ENCODE data around the gene TOP2B.

TOP2B gene

GRCh38 chr3:25657293-25657692, 7.4 kb downstream of the TOP2B start:
- TF ChIP-seq, protein P1, sequence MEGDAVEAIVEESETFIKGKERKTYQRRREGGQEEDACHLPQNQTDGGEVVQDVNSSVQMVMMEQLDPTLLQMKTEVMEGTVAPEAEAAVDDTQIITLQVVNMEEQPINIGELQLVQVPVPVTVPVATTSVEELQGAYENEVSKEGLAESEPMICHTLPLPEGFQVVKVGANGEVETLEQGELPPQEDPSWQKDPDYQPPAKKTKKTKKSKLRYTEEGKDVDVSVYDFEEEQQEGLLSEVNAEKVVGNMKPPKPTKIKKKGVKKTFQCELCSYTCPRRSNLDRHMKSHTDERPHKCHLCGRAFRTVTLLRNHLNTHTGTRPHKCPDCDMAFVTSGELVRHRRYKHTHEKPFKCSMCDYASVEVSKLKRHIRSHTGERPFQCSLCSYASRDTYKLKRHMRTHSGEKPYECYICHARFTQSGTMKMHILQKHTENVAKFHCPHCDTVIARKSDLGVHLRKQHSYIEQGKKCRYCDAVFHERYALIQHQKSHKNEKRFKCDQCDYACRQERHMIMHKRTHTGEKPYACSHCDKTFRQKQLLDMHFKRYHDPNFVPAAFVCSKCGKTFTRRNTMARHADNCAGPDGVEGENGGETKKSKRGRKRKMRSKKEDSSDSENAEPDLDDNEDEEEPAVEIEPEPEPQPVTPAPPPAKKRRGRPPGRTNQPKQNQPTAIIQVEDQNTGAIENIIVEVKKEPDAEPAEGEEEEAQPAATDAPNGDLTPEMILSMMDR (IDR thresholded peaks at IDR 0.05; ENCODE audit: low read depth, low read length) = no peak
- no peak for TF ChIP-seq MYC (IDR thresholded peaks at IDR 0.05; ENCODE audit: low read depth, low read length)
- no peak for TF ChIP-seq POLR2A (IDR thresholded peaks at IDR 0.05; ENCODE audit: extremely low read depth, insufficient read length)
- TF ChIP-seq, protein P2, sequence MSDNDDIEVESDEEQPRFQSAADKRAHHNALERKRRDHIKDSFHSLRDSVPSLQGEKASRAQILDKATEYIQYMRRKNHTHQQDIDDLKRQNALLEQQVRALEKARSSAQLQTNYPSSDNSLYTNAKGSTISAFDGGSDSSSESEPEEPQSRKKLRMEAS (IDR thresholded peaks at IDR 0.05; ENCODE audit: low read depth, low read length) = no peak
- no peak for DNase-seq (ENCODE audit: low read depth)
- peak overlapping the region; percentile 6 for H3K4me3 ChIP-seq (ENCODE audit: low read depth, low read length)

- H3K4me3 ChIP-seq (ENCODE audit: low read depth, low read length) = no peak overlapping the region
- no peak for DNase-seq (ENCODE audit: low read depth)
- TF ChIP-seq, protein P2 (IDR thresholded peaks at IDR 0.05; ENCODE audit: low read depth, low read length) = no peak
- no peak for TF ChIP-seq POLR2A (IDR thresholded peaks at IDR 0.05; ENCODE audit: extremely low read depth, insufficient read length)
- TF ChIP-seq, protein P1 (IDR thresholded peaks at IDR 0.05; ENCODE audit: low read depth, low read length) = no peak
- TF ChIP-seq MYC (IDR thresholded peaks at IDR 0.05; ENCODE audit: low read depth, low read length) = no peak
These were observed 9.0 kb downstream of the TOP2B start for GRCh38 chr3:25655659-25656058.

- no peak overlapping the region for H3K4me3 ChIP-seq (ENCODE audit: low read depth, low read length)
- TF ChIP-seq, protein P1 (IDR thresholded peaks at IDR 0.05; ENCODE audit: low read depth, low read length) = no peak
- TF ChIP-seq, protein P2 (IDR thresholded peaks at IDR 0.05; ENCODE audit: low read depth, low read length) = no peak
- no peak for TF ChIP-seq MYC (IDR thresholded peaks at IDR 0.05; ENCODE audit: low read depth, low read length)
- no peak for TF ChIP-seq POLR2A (IDR thresholded peaks at IDR 0.05; ENCODE audit: extremely low read depth, insufficient read length)
- DNase-seq (ENCODE audit: low read depth) = no peak
These were observed 10.1 kb downstream of the TOP2B start for GRCh38 chr3:25654576-25654975.

- H3K4me3 ChIP-seq (ENCODE audit: low read depth, low read length) = no peak overlapping the region
- TF ChIP-seq, protein P1 (IDR thresholded peaks at IDR 0.05; ENCODE audit: low read depth, low read length) = no peak
- TF ChIP-seq POLR2A (IDR thresholded peaks at IDR 0.05; ENCODE audit: extremely low read depth, insufficient read length) = no peak
- TF ChIP-seq, protein P2 (IDR thresholded peaks at IDR 0.05; ENCODE audit: low read depth, low read length) = no peak
- no peak for TF ChIP-seq MYC (IDR thresholded peaks at IDR 0.05; ENCODE audit: low read depth, low read length)
- no peak for DNase-seq (ENCODE audit: low read depth)
These were observed 11.4 kb downstream of the TOP2B start for GRCh38 chr3:25653322-25653721.

- TF ChIP-seq, protein P1 (IDR thresholded peaks at IDR 0.05; ENCODE audit: low read depth, low read length) = no peak
- TF ChIP-seq POLR2A (IDR thresholded peaks at IDR 0.05; ENCODE audit: extremely low read depth, insufficient read length) = no peak
- no peak for TF ChIP-seq MYC (IDR thresholded peaks at IDR 0.05; ENCODE audit: low read depth, low read length)
- TF ChIP-seq, protein P2 (IDR thresholded peaks at IDR 0.05; ENCODE audit: low read depth, low read length) = no peak
- no peak overlapping the region for H3K4me3 ChIP-seq (ENCODE audit: low read depth, low read length)
These were observed 11.8 kb downstream of the TOP2B start for GRCh38 chr3:25652921-25653320.

More at GRCh38 chr3:25652921-25653320, 11.8 kb downstream of the TOP2B start:
- DNase-seq (ENCODE audit: low read depth) = no peak

All from NB4 (cell line).